Activated gamma-delta T cell treated with Interleukin-2 at 50 U/mL for 16 hours (primary cell): ENCODE data around the gene DKKL1.
"Not testable (repeated sequence)": the region's sequence is repeated elsewhere in the genome, so short reads cannot be mapped to it uniquely, and the experiment has no call there.

Experiments
- DNase-seq: peaks from one replicate; pipeline ENCODE4 v3.0.0-alpha.2; 2020

The DKKL1 gene

DNA sequence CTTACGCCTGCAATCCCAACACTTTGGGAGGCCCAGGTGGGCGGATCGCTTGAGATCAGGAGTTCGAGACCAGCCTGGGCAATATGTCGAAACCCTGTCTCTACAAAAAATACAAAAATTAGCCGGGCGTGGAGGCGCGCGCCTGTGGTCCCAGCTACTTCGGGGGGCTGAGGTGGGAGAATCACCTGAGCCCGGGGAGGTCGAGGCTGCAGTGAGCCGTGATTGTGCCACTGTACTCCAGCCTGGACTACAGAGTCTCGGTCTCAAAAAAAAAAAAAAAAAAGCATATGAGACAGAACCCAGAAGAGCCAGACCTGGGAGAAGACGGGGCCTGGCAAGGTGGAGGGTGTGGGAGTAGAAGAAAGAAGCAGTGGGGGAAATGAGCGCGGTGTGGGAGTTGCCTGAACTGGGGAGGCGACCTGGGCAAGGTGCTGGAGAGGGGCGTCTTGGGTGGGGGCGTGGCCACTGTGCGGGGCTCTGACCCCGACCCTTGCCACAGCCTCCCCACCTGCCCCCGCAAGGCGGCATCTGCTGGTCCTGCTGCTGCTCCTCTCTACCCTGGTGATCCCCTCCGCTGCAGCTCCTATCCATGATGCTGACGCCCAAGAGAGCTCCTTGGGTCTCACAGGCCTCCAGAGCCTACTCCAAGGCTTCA lies 533 bp downstream of the DKKL1 start:
- no peak for DNase-seq

DNA sequence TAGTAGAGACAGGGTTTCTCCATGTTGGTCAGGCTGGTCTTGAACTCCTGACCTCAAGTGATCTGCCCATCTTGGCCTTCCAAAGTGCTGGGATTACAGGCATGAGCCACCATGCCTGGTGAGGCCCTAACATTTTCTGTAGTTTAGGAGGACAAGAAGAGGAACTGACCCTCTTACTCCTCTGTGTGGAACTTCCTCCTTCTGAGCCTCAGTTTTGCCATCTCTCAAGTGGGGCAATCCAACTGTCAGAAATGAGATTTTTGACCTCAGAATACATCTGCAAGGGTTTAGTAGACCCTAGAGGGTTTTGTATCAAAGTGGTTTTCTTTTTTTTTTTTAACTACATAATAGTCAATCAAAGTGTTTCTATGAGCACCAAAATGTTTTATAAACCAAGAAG lies 2.4 kb downstream of the DKKL1 start:
- no peak for DNase-seq

DNA sequence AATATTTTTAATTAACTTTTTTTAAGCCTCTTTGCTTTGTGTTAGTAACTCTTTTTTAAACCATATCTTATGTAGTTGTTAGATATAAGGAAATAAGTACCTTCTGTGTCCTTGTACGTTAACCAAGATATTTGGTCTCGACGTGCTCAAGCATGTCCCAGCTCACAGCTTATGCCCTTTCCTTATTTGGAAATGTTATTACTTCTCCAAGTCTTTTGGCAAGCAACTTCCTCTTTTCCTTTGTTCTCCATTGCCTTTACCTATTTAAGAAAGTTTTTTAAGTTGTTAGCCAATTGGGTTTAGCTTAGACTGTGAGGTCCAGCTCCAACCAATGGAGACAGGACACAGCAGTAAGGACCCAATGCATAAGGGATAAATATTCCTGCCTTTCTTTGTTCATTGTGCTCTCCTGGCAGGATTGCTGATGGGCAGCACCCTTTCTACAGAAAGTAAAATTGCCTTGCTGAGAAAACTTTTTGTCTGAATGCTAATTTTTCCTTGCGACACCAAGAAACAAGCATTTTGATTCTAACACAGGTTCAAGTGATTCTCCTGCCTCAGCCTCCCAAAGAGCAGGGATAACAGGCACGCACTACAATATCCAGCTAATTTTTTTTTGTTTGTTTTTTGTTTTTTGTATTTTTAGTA lies 5.2 kb downstream of the DKKL1 start:
- no peak for DNase-seq

DNA sequence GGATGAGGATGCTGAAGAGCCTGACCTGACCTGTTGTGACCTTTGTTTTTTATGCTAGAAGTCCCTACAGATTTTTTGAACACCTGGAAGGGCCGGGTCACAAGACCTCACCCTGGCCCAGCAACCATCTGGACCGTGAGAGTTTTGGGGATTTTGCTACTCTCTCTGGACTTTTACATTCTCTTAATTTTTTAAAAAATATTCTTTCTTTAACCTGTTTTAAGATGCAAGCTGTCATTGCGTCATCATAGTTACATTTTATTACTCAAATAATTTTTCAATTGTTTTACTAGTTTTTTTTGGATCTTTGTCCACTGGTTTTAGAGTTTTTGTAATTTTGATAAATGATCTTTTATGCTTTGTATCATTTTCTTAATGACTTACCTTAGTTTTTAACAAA lies 7.5 kb downstream of the DKKL1 start:
- no peak for DNase-seq

DNA sequence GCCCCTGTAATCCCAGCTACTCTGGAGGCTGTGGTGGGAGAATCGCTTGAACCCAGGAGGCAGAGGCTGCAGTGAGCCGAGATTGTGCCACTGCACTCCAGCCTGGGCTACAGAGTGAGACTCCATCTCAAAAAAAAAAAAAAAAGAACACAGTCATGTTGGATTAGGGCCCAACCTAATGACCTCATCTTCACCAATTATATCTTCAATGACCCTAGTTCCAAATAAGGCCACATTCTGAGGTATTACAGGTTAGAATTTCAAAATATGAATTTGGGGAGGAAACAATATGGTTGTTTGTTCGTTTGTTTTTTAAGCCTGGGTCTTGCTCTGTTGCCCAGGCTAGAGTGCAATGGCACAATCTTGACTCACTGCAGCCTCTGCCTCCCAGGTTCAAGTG lies 9.5 kb downstream of the DKKL1 start:
- DNase-seq = not testable (repeated sequence)

DNA sequence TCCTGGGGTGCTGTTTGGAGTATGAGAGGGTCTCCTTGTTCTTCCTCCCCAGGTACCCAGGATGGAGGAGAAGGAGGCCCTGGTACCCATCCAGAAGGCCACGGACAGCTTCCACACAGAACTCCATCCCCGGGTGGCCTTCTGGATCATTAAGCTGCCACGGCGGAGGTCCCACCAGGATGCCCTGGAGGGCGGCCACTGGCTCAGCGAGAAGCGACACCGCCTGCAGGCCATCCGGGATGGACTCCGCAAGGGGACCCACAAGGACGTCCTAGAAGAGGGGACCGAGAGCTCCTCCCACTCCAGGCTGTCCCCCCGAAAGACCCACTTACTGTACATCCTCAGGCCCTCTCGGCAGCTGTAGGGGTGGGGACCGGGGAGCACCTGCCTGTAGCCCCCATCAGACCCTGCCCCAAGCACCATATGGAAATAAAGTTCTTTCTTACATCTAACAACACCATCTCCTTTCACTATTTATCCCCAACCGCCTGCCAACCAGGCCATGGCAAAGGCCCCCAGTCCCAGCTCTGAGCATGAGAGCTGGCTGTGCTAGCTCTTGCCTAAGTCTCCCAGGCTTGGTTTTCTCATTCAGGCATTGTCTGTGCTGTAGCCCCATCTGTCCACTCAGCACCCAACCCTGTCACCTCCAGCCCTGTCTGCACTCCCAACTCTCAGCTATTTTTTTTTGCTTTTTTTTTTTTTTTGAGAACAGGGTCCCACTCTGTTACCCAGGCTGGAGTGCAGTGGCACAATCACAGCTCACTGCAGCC lies 11.2 kb downstream of the DKKL1 start:
- no peak for DNase-seq

DNA sequence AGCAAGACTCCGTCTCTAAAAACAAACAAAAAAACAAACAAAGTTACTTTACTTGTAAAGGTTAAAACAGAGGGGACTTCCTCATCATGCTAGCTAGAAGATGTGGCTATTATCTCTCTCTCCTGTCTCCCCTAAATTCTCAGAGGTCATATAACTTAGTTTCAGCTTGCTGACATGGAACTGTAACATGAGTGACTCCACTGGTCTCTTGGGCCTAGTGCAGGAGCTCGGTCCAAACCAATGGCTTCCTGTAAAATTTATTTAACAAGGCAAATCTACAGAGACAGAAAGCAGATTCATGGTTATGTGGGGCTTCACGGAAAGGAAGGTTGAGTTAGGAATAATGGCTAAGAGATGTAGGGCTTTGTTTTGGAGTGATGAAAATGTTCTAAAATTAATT lies 14.8 kb downstream of the DKKL1 start:
- DNase-seq = no peak

DNA sequence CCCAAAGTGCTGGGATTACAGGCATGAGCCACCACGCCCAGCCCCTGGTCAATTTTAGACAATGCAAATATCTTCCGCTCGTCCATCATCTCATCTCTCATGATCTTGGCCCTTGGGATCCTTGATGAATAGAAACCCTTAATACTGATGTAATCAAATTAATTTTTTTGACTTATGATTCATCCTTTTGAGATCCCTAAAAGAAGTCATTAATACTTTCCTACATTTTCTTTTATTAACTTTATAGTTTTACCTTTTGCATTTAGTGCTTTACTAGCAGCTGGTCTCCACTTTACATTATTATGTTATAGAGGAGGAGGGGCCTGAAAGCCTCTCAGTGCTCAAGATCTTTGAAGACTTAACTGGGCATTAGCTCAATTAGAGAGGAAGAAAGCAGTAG lies 16.7 kb downstream of the DKKL1 start:
- no peak for DNase-seq

DNA sequence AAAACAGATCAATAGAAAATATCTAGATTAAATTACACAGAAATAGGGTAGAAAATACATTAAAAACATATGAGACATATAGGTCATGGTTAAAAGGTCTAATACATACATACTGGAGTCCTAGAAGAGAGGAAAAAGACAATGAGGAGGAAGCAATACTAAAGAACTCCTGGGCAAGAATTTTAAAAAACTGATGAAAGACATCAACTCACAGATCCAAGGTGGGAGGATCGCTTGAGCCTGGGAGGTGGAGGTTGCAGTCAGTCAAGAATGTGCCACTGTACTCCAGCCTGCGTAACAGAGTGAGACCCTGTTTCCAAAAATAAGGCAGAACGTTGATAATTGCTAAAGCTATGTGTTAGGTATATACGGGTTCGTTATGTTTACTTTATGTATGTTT lies 19.0 kb downstream of the DKKL1 start:
- DNase-seq = no peak

DNA sequence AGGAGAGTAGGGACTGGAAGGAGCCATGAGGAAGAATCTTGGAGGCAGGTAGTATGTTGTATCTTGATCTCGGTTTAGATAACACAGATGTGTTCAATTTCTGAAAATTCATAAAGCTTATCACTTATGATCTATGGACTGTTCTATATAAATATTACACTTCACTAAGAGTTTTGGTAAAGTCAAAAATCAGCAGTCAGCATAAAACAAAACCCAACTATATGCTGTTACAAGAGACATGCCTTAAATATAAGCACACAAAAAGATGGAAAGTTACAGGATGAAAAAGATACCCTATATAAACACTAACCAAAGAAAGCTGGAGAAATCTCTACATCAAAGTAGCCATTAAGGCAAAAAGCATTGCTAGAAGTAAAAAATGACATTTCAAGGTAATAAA lies 19.9 kb downstream of the DKKL1 start:
- no peak for DNase-seq

DNA sequence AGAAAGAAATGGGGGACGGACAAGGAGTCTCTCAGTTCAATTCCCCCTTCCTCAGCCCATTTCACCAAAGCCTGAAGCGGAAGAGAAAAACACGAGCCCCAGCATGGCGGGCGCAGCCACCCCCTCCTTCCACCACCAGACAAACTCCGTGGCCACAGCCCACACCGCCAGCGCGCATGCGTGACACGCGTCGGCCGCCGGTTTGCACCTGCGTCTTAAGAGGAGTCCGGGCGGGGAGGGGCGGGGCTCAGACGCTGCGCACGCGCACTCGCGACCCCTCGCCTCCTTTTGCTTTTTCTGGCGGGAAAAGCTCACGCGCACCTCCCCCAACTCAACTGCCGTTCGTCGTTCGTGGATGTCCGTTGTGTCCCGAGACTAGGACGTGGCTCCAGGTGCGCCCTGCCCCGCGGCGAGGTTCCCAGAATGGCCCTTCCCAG lies 24.3 kb downstream of the DKKL1 start, which contains the start of gene KASH5:
TSS of gene KASH5 (plus strand) at position 314 of the 437 bp plus-strand sequence. CDS start 2,635 bp downstream, outside the sequence.
- peak; percentile 78 for DNase-seq

DNA sequence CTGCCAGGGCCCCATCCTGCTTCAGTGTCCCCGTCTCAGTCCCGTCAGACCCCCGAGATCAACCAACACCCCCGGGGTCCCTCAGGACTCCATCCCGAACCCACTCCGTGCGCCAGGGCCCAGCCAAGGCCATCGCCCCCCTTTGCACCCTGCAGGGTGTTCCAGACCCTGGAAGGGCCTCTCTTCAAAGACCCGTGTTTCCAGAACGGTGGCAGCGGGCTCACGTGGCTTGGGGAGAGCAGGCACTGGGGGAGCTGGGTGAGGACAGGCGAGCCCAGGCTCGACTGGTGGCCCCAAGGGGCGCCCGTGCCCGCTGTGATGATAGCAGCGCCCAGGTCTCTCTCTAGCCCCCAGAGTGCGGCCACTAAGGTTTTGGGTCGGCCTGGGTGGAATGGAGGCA lies 25.7 kb downstream of the DKKL1 start:
- DNase-seq = no peak

DNA sequence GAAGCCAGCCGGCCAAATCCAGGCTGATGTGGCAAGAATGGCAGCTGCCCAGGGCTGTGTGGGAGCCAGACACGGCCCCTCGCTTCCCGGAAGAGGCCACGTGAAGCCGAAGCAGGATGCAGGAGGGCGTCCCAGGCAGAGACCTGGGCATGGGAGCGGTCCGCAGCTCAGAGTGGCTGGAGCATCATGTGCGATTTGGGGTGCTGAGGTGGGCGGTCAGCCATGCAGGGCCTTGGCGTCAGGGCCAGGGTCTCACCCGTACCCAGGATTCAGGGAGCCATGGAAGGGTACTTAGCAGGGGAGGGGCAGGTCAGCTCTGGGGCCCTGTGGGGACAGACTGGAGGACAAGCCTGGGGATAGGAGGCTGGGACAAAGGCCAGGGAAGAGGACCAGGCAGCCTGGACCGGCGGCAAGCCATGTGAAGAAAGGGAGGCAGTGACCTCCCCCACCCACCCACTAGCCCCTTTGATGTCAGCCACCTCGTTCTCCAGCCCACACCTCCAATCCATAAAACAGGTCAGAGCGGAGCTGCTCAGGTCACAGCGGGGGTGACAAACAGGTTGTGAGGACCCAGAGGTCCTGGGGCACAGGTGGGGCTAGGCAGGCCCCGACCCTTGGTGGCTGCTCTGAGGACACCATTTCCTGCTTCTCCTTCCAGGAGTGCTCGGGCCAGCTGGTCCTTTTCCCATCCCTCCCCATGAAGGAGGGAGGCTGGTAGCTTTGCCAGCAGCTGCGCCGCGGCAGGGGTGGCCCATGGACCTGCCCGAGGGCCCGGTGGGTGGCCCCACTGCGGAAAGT lies 26.7 kb downstream of the DKKL1 start:
- no peak for DNase-seq

DNA sequence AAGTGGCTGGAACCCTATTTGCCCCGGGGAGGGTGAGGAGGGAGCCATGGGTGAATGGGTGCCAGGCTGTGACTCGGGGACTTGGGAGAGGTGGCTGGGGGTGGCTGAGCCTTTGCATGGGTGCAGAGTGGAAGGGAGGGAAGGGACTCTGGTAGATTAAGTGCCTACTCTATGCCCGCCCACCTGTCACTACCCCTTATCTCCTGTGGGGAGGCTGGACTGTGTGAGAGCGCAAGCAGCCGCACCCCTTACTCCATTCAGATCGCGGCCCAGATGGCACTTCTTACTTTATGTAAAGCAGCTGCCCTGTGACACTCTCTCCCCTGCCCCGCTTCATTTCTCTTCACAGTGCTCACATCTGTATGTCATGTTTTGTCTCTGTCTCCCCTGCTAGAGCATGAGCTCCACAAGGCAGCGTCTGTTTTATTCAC lies 27.3 kb downstream of the DKKL1 start:
- DNase-seq = no peak

DNA sequence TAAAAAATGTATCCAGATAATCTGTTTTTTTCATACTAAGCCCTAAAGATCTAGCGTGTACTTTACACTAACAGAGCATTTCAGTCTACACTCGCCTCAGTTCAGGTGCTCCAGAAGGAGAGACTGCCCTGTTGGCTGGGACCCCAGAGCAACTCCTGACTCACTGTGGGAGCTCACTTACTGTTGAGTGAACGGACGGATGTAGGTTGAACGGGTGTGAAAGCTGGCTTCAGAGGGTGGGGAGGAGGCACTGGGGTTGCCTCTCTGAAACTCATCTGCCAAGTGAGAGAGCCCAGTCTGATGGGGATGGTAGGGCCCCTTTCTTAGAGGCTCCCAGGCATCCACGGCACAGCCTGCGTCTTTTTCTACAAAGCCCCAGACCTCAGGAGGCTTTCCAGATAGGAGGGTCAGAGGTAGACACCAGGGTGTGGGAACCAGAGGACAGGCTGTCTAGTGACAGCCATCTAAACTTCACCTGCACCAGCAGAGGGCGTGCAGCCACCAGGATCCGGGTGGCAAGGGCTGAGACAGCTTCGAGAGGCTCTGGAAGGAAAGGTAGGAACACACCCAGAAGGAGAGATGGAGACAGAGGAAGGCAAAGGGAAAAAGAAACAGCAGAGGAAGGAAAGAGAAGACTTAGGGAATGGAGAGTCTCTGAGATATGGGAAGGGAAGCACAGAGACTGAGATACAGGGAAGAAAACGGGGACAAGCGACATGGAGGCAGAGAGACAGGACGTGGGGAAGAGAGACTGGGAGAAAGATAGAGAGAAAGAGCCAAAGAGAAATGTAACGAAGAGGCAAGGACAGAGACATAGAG lies 28.1 kb downstream of the DKKL1 start:
- peak; percentile 78 for DNase-seq

DNA sequence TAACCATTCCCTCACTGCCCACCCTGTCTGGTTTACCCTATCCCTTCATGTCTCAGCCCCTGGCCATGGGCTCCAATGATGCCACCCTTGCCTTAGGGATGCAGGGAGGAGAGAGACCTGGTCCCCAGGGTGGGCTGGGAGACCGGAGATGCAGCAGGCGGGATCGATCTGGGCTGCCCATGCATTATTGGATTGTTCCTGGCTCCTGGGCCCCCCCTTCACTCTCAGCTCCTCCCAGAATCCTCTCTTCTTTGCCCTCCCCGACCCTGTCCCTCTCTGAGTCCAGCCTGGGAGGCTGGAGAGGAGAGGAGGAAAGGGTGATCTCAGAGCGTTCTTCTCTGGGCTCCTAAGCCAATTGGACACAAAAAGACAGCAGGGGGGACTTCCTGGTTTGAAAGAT lies 30.2 kb downstream of the DKKL1 start:
- no peak for DNase-seq

DNA sequence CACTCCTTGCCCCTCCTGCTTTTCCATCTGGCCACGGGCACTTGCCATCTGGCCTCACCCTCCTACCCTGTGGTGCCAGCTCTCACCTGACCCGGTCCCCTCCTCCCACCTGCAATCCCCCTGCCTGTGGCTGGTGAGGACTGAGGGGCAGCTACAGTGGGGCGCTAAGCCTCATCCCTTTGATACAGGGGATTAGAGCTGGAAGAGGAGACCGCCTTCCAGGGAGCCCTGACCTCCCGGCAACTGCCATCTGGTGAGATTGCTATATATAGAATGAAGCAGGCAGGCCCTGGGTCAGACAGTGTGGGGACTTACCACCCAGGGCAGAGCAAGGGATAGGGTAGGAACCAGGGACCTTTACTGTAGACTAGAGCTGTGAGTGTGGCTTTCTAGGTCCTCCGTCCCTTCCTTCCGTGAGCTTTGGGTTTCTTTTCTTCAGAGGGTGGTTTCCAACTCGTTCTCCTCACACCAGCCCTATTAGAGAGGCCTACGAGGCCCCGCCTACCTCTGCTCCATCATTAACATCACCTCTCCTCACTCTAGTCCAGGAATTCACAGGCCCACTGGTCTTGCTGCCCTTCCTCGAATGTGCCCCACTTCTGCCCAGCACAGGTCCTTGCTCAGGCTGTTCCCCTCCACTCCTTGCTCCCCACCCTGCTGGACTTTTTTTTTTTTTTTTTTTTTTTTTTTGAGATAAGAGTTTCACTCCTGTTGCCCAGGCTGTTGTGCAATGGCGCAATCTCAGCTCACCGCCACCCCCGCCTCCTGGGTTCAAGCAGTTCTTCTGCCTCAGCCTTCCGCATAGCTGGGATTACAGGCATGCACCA lies 32.1 kb downstream of the DKKL1 start:
- DNase-seq = no peak

DNA sequence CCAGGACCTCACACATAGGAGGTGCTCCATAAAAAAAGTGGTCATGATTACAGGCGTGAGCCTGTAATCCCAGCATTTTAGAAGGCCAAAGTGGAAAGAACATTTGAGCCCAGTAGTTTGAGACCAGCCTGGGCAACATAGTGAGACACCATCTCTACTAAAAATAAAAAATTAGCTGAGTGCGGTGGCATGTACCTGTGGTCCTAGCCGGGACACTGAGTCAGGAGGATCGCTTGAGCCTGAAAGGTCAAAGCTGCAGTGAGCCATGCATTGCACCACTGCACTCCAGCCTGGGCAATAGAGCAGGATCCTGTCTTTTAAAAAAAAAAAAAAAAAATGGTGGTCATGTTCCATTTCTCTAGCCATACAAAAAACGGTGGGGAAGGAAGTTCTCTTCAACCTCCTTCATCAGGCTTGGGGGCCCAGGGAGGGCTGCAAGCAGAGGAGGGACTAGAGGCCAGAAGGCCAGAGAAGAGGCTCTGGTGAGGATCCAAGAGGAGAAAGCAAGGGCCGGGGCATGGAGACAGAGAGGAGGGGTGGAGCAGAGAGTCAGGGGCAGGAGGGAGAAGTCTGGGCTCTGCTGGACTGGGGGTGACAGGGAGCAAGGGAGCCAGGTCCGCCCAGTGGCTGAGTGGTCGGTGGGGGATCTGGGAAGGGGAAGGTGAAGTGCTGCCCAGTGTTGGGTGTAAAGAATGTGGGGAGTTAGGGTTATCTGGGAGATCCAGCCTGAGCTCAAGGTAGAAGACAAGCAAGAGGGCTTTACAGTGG lies 33.2 kb downstream of the DKKL1 start:
- no peak for DNase-seq

DNA sequence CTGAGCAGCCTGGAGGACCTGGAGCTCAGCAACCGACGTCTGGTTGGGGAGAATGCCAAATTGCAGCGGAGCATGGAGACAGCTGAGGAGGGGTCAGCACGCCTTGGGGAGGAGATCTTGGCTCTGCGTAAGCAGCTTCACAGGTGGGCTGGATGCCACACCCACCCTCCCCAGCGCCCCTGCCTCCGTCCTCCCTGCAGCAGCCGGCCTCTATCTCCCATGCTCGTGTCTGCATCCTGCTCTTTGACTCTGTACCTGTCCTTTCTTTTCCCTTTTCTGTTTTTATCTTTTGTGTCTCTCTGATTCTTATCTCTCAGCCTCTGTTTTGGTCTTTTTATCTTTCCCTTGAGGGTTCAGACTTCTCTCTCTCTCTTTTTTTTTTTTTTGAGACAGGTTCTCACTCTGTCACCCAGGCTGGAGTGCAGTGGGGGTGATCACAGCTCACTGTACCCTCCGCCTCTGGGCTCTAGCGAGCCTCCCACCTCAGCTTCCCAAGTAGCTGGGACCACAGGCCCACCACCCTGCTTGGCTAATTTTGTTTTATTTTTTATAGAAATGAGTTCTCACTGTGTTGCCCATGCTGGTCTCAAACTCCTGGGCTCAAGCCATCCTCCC lies 34.4 kb downstream of the DKKL1 start:
- no peak for DNase-seq

DNA sequence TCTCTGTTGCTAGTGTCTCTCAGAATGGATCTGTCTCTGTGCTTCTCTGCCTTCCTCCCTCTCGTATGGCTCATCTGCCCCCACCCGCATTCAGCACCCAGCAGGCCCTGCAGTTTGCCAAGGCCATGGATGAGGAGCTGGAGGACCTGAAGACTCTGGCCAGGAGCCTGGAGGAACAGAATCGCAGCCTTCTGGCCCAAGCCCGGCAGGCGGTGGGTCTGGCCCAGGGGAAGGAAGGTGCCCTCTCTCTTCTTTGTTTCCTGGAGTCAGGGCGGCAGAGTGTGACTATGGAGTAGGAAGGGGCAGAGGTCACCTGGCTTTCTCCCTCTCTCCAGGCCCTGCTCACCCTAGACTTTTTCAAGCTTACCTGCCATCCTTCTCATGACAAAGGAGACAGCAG lies 35.3 kb downstream of the DKKL1 start:
- DNase-seq = no peak
